ENCODE measurements around the gene CDK14.

DNA sequence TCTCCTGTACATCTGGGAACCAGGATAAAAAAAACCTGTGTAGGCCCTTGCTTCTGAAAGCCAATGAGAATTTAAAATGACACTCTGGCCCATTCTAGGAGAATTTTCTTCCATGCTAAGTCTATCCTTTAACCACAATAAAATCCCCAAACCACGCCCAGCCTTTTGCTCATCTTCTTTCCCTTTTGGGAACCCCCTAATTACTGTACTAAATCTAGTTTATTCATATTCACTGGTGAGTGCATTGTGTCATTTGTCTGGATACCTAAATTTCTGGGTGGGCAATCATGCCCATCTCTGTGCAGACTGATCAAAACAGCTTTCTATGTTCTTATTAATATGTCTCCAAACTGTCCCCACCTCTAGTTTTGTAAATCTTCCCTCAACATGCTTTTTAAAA, 11.7 kb upstream of the CDK14 start:
- no peak for TF ChIP-seq CTCF (IDR thresholded peaks at IDR 0.05)
- TF ChIP-seq POLR2AphosphoS5 (IDR thresholded peaks at IDR 0.05), result no peak
